HG03460 (cell line): Measurements from ENCODE around the gene ORM1.

Source experiments
- ATAC-seq: cut with Tn5 transposase; IDR thresholded peaks from one replicate; pipeline ENCODE4 v1.9.1; 2021; ENCODE audit not compliant: unreplicated experiment

ORM1 gene

DNA sequence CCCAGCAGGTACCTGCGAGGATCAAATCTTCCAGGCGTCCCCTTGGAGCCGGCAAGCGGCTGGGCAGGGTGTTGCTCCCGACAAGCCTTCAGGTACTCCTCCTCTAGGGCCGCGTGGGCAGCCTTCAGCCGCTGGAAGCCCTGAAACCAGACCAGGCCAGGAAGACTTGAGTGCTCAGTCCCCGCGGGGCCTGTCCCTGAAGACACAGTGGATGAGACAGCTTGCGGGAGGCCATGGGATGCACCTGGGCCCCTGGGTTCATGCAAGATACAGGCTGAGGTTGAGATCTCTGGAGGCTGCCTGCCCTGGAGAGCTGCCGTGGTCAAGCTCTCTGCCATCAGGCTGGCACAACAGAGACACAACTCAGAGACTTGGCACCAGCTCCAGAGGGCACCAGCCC, 39.5 kb downstream of the ORM1 start:
- ATAC-seq: no peak

DNA sequence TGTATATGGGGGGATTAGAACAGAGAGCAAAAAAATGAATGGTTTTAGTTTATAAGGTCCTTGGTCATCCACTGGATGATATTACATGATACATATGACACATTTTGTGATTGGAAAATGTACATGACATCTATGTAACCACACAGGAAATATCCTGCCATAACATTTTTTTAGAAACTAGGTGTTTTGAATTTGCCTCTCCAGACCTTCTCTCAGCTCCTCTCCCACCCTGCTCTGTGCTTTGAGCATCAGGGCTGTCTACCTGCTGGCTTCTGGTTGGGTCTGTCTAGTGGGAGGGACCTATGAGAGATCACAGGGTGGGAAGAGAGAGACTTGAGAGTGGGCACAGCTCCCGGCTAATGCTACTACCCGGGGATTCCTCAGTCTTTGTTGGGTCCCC, 40.5 kb downstream of the ORM1 start:
- no peak for ATAC-seq

DNA sequence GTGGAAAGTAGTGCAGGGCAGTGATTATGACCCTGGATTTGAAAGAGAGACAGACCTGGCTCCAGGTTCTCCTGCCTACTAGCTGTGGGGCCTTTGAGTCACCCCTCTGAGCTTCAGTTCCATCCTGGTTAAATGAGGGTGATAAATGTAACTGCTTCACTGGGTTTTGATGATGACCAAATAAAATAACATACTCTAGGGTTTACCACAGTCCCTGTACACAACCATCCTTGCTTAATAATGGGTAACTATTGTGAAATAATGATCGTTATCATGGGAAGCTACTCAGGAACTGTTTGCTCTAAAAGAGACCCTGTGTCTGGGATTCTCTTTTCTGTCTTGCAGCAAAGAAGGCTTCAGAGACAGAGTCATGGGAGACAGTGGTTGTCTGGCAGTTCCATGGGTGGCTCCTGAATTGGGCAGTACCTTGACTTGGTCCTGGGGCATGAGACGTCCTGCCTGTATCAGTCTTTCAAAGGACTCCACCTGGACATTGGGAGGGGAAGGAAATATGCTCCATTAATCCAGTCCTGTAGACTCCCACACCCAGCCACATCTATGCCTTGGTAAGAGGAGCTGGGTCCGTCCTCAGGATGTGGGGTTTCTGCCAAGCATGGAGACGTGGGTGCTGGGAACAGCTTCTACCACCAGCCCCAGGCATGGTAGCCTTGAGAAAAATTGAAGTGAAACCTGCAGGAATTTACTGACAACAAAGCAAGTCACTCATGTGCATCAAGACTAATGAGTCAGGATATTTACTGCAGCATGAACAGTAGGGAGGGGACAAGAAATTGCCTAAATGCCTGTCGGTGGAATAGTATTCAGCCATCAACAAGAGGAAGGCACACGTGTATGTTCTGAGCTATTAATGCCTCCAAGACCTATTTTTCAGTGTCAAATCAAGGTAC, 41.5 kb downstream of the ORM1 start:
- ATAC-seq: no peak

DNA sequence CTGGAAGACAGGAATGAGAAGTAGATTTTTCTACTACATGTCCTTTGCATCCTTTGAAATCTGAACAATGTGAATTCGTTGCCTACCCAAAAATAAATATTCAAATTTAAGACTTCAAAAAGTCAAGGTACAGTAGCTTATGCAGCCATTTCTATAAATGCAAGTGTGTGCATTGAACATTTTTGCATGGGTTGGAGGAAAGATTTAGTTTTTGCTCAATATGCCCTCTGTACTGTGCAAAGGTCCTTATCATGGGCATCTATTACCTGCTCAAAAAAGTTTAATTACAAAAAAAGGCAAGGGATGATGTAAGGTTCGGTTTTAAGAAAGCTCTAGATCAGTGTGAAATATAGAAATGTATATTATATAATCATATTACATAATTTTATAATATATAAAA, 42.3 kb downstream of the ORM1 start:
- ATAC-seq: no peak

DNA sequence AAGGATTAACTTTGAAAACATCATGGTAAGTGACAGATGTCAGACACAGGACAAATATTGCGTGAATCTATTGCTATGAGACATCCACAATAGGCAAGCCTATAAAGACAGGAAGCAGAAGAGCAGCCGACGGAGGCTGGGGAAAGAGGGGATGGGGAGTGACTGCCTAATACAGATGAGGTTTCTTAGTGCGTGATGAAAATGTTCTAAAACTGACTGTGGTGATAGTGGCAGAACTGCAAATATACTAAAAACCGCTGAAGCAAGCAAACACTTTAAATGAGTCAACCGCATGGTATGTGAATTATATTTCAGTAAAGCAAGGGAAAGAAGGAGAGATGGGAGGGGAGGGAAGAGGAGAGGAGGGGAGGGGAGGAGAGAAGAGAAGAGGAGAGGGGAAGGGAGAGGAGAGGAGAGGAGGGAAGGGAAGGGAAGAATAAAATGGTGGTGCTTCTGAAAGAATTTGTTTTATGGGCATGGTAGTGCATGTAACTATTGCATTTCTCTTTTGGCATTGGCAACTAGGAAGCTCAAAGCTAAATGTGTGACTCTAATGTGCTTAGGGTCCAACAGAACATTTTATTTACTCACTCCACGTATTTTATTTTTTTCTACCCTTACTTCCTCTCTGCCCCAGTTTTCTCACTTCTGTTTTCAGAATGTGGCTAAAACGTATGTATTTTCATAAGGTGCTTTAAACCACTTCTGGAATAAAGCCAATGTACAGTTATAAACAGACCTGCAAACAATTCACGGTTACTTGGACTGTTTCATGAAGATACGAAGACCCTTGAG, 43.6 kb downstream of the ORM1 start:
- ATAC-seq: peak; percentile 50

DNA sequence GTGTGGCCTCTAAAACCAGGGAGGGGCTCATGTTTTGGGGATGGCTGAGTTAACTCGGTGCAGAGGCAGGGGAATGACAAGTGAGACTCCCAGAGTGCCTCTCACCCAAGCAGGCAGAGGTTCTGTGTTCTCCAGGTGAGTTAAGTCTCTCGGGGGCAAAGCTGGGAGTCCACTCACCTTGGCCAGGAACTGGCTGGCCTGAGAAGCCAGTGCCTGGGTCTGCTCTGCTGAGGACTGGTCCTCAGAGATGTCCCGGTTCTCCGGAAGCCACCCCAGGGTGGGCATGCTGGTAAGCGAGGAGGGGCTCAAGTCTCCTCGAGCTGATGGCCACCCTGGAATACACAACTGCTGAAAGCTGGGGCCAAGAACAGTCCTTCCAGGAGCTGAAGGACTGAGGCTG, 44.5 kb downstream of the ORM1 start:
- ATAC-seq: no peak

DNA sequence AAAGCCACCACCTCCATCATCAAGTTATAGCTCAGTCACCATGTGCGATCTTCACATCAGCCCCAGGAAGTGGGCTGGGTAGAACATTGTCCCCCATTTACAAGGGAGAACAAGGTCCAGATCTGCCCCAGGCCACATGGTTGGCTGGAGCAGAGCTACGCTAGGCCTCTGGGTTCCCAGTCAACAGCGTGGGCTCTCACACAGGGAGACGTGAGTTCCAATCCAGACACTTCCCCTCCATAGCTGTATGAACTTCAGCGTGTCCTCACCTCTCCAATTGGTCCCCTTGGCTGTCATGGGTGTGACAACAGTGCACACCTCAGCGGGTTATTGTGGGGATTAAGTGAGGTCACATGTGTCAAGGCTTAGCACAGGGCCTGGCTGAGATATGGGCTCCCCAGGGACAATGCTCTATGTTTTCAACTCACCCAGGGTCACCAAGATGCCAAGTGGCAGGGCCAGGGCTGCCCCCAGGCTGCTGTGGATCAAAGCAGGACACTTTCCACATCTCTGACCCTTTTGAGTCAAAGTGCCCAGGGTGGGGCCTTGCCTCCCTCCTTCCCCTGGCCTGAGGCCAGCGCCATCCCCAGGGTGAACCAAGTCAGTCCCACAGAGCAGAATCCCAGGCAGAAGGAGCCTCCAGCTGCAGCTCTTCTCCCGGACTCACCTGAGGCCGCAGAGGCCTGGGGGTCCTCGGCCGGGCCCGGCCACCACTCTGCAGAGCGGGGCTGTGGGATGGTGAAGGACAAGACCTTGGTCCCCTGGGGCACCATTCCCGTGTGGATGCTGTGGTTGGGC, 45.1 kb downstream of the ORM1 start:
- ATAC-seq: no peak

DNA sequence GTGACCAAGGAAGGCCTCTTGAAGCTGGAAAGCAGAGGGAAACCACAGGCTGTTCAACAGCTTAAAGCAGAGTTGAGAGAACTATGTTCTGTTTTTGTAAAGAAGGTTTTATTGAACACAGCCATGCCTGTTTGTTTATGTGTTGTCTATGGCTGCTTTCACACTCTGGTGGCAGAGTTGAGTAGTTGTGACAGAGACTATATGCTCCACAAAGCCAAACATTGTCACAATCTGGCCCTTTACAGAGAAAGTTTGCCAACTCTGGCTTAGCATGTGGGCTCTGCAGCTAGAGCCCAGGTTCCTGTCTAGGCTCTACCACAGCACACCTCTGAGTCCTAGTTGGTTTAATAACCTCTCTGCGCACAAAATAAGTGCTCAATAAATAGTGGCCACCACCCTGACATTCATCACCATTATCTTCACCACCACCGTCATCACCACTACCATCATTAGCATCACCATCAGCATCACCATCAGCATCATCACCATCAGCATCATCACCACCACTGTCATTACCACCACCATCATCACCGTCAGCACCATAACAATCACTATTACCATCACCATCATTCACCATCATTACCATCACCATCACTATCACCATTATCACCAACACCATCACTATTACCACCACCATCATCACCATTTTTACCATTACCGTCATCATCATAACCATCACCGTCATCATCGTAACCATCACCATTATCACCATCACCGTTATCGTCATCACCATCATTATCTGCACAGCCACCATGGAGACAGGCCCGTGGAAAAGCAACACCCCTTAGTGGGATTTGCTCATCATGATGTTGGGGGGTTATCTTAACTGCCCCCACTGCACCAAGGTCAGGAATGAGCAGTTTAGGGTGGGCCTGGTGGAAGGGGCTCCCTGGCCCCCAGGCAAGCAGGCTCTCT, 46.6 kb downstream of the ORM1 start:
- no peak for ATAC-seq

DNA sequence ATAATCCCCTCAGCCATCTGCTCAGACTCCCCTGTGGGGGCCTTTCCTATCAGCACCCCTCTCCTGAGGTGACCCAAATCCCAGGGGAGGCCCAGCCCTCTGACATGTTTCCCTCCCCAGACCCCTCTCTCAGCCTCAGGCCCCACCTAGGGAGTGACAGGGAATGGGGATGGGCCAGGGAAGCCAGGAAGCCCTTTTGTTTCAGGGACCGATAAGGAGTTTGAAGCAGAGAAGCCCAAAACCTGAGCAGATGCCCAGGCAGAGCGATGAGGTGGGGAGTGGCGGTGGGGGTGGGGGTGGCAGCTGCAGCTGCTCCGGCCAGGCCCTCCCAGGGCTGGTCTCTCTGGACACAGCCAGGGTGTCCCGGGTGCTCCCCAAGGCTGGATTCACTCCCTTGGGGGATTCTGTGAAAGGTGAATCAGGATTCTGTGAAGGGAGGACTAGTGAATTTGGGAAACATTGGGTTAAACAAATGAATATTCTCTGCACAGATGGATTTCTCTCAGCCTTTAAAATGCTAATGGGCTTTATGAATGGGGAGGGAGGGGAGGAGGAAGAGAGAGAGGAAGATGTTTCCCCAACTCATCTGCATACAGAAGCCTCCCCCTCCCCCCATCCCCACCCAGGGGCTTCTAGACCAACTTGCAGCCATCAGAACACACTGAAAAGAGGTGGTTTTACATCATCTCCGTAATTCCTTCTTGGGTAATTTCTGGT, 47.5 kb downstream of the ORM1 start:
- no peak for ATAC-seq

DNA sequence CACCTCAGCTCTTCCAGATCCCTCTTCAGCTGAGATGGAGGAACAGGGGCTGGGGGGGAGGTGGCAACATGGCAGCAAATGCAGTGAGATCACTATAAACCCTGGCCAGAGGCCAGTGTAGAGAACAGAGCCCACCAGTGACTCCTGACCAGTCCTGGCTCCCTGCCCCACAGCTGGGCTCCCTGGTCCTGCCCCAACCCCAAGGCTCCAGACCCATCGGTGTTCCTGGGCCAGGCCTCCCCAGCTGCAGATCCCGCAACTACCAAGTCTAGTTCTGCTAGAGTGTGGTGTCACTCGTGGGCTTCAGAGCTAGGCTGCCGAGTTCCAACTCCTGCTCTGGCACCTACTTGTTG, 48.0 kb downstream of the ORM1 start:
- ATAC-seq: no peak

DNA sequence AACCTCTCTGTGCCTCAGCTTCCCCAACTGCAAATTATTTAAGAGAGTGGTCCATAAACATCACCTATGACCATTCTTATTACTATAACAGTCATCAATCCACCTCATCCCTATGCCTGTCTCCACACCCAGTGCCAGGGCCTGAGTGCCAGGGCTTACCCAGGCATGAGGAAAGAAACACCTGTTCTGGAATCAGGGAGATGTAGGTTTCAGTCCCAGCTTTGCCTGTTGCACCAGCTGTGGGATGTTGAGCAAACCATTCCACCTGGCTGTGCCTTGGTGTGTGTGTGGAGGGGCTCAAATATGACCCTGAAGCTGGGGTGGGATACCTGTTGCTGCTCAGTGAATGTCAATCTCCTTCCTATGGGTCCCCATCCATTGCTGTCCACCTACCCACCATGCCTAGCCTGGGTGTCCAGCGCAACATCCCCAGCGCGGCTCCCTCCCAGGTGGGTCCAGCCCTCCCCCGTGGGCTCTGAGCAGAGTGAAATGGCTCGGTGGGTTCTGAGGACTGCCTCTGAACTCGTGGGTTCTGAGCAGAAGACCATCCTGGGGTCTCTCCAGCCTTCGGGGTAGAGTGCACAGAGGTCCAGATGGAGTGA, 48.5 kb downstream of the ORM1 start:
- no peak for ATAC-seq

DNA sequence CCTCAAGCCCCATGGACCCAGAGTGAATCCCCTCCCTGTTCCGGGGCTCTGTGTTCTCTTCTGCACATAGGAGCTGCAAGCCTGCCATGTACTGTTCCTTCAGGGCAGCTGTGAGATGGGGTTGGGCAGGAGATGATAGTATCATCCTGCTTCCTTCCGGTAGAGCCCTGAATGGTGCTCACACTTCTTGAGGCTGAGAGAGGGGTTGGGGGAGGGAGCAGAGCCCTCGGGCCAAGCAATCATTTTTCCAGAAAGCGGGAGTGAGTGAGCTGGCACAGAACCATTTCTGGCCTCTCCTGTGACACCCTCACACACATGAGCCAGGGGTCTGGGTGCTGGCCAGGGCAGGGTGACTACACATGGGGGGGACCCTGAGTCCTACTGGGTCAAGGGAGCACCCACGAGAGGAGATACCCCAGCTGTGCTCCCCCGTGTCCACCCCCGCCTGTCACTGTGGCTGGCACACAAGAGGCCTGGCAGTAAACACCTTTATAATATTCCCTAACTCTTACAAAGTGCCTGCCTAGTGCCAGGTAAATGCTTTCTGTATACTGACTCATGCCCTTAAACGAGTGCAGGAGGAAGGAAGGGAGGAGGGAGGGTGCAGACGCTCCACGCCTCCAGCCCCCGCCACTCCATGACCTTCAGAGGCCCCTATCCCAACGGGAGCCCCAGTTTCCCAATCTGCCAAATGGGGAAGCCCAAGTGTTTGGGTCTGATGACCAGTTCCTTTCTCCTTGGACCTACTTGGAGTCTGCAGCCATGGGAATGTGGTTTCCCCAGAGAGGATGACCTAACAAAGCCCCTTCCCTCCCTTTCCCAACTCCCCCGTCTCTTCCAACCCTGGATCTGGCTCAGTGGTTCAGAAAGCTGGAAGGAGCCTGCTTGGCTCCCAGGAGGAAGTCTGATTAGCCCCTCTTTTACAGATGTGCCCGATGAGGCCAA, 49.3 kb downstream of the ORM1 start:
- ATAC-seq: no peak

DNA sequence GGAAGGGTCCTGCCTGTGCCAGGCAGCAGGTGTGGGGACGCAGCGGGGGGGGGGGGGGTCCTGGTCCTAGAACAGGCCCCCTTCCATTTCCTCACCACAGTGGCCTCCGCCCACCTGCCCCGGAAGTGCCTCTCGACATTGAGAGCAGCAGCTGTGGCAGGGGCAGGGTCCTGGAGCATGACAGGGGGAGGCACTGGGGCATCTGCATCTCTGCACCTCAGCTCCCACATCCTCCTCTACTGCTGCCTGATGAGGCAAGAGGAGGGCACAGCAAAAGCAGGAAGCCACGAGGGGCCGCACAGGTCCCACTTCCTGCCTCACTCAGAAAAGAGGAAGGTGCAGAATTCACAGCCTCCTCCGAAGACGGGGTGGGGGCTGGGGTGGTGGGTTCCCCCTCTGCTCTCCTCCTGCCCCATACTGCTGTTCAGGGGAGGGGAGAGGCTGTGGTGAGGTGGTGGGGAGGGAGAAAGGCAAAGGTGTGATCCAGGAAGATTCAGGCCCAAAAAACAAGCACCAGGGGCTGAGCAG, 50.1 kb downstream of the ORM1 start:
- ATAC-seq: peak; percentile 90

DNA sequence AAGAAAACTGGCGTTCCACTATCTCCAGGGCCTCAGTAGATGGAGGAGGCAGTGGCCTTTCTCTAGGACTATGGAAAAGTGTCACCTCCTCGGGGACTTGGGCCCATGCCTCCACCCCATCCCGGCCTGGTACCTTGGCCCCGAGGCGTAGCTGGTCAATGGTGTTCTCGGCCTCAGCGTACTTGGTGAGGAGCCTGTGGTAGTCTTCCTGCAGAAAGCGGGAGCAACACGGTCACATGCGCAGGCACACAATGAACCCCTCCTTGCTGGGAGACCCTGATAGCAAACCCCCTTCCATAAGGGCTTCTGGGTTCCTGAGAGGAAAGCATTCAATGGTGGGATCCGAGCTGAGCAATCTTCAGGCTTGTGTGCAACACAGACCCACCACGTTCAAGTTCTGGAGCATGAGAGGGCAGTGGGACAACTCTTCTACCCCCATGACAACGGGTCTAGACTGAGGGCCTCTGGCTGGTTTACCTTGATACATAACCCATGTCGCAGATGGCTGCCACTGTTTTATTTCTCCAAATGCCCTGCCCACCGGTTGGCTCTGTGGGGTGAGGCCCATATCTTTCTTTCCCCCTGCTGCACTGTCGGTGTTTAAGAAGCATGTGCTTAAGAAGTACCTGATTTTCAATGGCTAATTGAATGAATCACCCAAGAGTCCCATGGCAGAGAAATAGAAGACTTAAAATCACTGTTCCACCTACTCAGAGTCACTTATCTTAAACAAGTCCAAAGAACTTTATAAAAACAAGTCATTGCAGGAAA, 51.2 kb downstream of the ORM1 start:
- no peak for ATAC-seq

DNA sequence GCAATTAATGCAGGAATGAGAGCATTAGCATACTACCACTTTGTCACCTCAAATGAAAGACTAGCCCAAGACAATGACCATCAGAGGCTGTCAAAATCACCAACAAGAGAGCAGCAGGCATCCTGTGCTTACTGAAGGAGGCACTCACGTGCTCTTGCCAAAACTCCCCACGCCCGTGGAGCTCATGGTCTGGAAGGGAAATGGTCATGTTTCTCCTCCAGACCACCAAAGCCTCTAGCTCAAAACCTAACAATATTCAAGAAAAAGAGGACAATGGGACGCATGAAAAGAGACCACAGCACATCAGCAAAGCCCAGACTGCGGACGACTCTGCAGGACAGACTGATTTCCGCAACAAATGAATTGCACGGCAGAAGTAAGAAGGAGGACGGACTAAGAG, 52.0 kb downstream of the ORM1 start:
- ATAC-seq: no peak

DNA sequence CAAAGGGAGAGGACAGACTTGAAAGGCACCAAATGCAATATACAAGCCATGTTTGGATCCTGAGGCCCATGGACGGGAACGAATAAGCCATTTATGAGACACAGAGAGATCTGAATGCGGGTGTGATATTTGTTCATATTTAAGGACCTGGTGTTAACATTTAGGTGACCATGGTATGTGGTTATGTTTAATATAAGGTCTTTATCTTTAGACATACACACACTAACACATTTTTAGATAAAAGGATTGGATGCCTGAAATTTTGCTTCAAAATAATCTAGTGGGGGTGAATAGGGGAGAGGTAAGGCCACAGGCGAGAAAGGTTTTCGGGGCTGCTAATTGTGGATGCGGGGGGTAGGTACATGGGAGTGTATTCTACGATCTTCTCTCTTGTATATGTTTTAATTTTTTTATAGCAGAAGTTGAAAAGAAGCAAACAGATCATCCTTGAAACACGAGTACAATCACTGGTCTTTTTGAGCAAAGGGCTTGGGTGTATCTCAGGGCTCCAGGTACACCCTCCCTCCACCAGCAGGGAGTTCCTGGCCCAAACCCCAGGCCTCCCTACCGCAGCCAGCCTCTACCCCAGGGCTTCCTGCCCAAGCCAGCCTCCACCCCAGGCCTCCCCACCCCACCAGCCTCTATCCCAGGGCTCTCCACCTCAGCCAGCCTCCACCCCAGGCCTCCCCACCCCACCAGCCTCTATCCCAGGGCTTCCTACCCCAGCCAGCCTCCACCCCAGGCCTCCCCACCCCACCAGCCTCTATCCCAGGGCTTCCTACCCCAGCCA, 52.7 kb downstream of the ORM1 start:
- ATAC-seq: no peak
